Measurements from ENCODE around the gene CYP2R1.

- TF ChIP-seq POLR2A (IDR thresholded peaks at IDR 0.05) = no peak
- TF ChIP-seq, protein P1, sequence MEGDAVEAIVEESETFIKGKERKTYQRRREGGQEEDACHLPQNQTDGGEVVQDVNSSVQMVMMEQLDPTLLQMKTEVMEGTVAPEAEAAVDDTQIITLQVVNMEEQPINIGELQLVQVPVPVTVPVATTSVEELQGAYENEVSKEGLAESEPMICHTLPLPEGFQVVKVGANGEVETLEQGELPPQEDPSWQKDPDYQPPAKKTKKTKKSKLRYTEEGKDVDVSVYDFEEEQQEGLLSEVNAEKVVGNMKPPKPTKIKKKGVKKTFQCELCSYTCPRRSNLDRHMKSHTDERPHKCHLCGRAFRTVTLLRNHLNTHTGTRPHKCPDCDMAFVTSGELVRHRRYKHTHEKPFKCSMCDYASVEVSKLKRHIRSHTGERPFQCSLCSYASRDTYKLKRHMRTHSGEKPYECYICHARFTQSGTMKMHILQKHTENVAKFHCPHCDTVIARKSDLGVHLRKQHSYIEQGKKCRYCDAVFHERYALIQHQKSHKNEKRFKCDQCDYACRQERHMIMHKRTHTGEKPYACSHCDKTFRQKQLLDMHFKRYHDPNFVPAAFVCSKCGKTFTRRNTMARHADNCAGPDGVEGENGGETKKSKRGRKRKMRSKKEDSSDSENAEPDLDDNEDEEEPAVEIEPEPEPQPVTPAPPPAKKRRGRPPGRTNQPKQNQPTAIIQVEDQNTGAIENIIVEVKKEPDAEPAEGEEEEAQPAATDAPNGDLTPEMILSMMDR (IDR thresholded peaks at IDR 0.05) = peak in 3 of 6 experiments; percentile 4 to 25 (median 23)
These were observed 13.3 kb upstream of the CYP2R1 start for GRCh38 chr11:14905104-14906033.
